VCaP (cell line): ENCODE measurements around the gene SDCCAG8.

Source experiments
- H3K27ac ChIP-seq: fragments of 450-650 bp; 2 replicates; pipeline ENCODE4 v1.5.1; 2017
- CTCF ChIP-seq: fragments of 450-650 bp; conservative IDR thresholded peaks from 2 replicates; pipeline ENCODE4 v1.5.1; 2017; ENCODE audit warnings: mild to moderate bottlenecking, moderate library complexity

The SDCCAG8 gene

GRCh38 chr1:243526180-243526579 is 270.3 kb downstream of the SDCCAG8 start:
- H3K27ac ChIP-seq = no peak overlapping the region
- no peak for TF ChIP-seq CTCF

DNA sequence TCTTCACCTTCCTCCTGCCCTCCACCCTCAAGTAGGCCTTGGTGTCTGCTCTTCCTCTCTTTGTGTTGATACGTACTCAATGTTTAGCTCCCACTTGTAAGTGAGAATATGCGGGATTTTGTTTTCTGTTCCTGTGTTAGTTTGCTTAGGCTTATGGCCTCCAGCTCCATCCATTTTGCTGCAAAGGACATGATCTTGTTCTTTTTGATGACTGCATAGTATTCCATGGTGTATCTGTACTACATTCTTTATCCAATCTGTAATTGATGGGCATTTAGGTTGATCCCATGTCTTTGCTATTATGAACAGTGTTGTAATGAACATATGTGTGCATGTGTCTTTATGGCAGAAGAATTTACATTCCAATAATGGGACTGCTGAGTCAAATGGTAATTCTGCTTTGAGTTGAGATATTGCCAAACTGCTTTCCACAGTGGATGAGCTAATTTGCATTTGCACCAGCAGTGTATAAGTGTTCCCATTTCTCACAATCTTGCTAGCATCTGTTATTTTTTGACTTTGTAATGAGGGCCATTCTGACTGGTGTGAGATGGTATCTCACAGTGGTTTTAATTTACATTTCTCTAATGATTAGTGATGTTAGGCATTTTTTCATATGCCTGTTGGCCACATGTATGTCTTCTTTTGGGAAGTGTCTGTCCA is 272.7 kb downstream of the SDCCAG8 start:
- no peak for TF ChIP-seq CTCF
- H3K27ac ChIP-seq = no peak overlapping the region

- no peak for TF ChIP-seq CTCF
- H3K27ac ChIP-seq = no peak overlapping the region
Measured at GRCh38 chr1:243529512-243529911, 273.7 kb downstream of the SDCCAG8 start.

GRCh38 chr1:243535014-243535413 is 279.2 kb downstream of the SDCCAG8 start:
- H3K27ac ChIP-seq = no peak overlapping the region
- no peak for TF ChIP-seq CTCF

DNA sequence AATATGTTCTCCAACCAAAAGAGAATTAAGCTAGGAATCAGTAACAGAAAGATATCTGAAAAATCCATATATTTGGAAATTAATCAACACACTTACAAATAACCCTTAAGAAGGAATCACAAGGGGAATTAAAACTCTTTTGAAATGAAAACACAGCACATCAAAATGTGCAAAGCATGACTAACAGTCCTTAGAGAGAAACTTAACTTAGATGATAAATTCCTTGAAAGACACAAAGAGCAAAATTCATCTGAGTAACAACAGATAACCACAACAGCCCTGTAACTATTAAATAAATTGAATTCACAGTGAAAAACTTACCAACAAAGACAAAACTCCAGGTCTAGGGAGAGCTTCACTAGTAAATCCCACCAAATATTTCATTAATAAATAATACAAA is 283.8 kb downstream of the SDCCAG8 start:
- no peak for TF ChIP-seq CTCF
- H3K27ac ChIP-seq = no peak overlapping the region

DNA sequence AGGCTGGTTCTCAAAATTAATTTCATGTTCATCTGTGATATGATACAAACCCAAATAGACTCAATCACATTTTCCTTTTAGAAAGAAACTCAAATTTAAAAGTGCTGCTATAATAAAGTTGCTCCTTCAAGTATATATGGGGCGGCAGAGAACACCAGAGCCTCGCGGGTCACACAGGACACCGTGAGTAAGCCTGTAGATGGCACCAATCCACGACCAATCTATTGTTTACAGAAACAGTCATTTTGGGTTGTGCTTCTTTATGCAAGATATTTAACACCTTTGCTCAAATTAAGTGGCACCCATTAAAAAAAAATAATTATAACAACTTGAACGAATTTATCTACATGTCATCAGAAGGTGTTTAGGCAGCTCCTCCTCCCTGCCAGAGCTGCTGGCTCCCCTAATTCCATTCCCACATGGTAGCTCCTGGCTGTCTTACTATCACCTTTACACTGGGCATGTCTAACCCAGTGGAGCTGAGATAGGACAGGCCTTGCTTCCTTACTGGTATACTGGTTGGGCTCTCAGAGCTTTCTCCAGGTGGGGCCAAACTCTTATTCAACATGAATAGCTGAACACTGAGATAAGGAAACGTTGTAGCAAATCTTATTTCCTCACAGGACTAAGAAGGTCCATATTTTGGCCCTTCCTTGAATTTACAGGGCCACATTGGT is 287.0 kb downstream of the SDCCAG8 start:
- H3K27ac ChIP-seq = no peak overlapping the region
- TF ChIP-seq CTCF = no peak

GRCh38 chr1:243543501-243543900 is 287.7 kb downstream of the SDCCAG8 start:
- no peak for TF ChIP-seq CTCF
- H3K27ac ChIP-seq = no peak overlapping the region
